UCSD-AML1 (cell line): ENCODE measurements around the gene REEP1.

ENCODE experiments used
- DNase-seq: peaks from one replicate; lab custom pipeline; 2025; ENCODE audit not compliant: unreplicated experiment; lab: John Stamatoyannopoulos, UW

REEP1 gene

DNA sequence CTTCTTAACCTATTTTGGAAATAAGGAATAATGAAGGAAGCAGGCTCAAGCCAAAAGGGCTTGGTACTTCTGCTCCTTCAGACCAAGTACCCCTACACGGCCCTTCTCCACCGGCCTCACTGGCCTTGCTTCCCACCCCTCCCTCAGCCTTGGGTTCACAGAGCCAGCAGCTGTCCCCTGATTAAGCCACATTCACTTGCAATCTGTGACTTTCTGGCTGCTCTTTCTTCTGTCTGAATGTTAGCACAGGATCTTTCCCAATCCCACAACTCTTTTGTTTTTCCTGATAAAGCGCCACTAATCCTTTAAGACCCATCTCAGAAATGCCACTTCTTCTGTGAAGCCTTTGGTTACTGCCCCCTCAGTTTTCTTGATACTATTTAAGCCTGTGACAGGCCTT lies 52.4 kb downstream of the REEP1 start:
- DNase-seq = no peak

DNA sequence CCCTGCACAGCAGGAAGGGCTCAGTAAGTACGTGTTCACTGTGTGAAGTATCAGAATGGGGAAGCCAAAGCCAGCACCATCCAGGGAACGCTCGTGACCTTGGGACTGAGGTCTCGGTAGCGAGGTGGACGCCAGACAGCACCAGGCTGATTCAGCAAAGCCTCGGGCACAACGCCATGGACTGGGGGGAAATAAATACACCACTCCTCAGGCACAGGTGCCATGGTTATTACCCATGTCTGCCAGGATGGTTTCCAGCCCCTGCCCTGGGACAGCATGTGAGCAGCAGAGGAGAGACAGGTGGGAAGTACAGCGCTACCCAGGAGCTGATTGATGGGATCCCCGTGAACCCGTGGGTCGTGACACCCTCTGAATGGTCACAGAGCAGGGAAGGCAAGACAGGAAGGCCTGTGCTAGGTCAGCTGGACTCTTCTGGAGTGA lies 53.0 kb downstream of the REEP1 start:
- no peak for DNase-seq

DNA sequence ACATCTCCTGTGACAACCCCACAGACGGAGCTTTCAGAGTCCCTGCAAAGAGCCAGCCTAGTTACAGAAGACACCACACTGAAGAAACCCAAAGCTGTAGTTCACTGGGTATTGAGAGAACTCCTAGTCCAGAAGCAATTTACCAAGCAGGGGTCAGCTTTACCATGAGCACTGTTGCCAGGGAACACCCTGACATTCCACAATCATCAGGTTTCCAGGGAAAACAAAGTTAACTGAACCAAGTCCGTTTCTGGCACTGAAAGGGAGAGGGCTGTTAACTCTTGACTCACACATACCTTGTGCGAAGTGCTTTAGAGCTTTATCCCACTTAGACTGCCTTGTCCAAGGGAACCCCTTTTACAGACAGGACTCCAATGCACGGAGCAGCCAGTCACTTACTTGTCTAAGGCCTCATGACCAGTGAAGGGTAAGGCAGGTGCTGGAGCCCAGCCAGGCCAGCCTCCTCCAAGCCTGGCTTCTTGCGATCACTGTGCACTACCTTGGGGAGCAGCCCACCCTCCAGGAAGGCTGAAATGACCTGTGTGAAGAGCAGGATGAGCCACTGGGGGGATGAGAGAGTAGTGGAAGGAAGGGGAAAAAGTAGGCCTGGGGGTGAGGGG lies 53.9 kb downstream of the REEP1 start:
- DNase-seq = no peak

DNA sequence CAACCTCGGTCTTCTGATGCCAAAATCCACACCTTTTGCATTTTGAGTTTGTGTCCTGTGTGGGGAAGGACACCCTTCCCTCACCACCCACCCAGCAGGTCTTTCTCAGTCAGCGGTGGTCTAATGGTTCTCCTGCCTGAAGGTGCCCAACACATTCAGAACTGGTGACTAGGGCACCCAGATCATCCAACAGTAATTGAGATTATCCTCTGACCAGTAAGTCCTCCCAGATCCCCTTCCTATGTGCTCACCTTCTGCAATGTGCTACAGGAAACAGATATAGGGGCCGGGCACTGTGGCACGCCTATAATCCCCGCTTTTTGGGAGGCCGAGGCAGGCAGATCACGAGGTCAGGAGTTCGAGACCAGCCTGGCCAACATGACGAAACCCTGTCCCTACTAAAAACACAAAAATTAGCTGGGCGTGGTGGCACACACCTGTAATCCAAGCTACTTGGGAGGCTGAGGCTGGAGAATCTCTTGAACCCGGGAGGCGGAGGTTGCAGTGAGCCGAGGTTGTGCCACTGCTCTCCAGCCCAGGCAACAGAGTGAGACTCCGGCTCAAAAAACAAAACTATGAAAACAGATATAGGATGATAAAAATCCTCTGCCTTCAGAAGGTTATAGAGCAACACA lies 56.2 kb downstream of the REEP1 start:
- DNase-seq = no peak

DNA sequence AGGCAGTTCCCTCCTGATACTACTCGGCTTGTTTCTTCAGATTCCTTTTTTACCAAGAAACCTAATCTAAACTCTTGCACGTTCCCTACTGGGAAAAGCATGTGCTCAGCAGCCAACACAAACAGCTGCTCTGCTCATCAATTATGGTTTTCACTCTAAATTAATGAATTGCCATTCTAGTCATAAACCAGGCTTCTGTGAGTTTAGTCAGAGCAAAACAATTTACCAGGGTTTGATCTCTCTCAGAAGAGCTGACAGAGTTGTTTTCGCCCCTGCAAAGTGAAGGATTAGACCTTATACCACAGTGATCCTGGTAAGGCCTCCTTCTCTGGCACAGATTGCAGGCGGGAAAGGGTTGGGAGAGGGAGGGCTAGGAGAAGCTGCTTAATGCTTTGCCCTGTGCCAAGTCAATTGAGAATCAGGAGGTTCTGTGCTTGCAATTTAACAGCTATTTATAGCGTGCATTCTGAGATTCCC lies 57.2 kb downstream of the REEP1 start:
- no peak for DNase-seq

DNA sequence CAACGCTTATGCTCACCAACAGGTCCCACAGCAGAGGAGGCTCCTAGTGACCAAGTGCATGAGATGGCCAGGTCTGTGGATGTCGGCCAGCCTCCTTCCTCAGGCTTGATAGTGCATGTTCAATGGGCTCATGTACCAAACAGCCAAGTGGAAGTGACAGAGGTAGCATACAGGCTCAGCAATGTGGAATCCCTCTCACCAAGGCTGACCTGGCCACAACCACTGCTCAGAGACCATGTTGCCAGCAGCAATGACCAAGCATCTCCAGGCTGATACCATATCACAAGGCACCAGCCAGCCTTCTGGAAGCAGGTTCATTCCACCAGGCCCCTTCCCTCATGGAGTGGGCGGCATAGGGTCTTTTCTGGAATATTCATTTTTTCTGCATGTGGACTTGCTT lies 61.5 kb downstream of the REEP1 start:
- DNase-seq = no peak

DNA sequence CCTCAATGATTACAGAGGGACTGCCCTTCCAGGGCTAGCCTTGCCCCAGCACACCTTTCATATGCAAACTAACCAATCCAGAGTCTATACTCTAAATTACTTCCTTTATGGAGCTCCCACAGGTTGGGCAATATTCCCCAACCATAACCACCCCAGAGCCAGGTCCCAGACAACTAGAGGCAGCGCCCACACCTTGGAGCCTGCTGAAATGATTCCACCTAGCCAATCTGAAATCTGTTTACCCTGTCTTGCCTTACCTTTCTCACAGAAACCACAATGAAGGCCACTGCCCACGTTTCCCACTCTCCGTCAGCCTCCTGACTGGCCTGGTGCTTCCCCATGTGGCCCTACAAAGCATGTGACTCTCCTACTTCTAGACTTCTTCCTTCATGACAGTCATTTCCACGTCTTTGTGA lies 62.0 kb downstream of the REEP1 start:
- DNase-seq = no peak

DNA sequence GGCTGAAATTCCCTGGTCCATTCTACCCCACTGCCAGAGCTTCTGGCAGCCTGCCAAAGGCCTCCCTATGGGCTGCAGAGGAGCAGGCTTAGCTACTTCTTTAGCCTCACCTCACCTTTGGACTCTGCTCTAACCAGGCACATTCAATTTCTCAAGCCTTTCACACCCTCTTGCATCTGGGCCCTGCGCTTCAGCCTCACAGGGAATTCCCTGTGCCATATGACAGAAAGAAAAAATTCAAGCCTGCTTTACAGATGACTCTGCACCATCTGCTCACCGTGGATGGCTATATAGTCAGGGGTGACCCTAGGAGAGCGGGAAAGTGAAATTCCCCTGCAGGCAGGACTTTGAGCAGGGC lies 62.5 kb downstream of the REEP1 start:
- DNase-seq = no peak

DNA sequence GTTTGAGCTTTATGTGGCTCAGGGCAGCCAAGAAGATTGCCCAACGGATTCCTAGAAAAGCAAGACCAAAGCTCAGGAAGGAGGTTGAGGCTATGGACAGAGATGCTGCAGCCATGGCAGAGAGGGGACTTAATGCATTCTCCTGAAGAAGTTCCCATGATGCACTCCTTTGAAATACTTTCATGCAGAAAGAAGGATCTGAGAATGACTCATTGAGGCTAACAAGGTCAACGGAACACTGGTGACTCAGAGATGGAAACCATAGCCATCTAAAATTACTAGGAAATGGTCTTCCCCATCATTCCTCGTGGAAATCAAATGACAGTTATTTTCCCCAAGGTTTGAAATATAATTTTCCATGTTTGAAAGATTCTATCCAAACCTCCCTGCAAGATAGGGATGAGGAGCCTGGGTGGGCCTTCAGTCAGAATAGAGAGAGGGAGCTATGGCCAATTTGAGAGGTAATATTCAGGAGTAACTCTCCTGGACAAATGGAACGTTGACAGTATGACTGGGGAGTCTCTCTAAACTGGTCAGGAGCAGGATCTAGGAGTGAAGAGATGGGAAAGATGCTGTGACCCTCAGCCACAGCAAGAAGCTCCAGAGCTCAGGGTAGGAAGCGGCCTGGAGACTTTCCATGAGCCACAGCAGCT lies 63.0 kb downstream of the REEP1 start:
- no peak for DNase-seq

DNA sequence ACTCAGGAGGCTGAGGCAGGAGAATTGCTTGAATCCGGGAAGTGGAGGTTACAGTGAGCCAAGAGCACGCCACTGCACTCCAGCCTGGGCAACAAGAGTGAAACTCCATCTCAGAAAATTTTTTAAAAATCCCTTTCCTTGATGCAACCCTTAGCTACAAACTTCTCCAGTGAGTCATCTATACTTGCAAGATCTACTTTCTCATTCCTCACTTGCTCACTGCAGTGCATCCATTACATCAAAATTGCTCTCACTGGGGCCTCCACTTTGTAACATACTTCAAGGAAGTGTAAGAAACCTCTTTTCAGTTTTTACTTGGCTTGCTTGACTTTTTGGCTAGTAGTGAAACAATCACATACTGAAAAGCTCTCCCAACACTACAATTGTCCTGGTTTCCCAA lies 65.3 kb downstream of the REEP1 start:
- no peak for DNase-seq

DNA sequence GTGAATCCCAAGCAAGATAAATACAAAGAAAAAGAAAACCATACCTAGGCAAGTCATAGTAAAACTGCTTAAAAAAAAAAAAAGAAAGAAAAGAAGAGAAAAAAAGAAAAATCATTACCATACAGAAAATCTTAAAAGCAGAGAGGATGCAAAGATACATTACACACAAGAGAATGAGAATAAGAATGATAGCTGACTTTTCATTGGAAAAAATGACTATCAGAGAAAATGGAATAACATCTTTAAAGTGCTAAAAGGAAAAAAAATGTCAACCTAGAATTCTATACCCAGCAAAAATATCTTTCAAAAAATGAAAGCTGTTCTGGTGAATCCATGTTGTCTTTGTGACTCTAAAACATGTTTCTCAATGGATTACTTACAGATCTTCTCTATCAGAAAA lies 66.2 kb downstream of the REEP1 start:
- no peak for DNase-seq

DNA sequence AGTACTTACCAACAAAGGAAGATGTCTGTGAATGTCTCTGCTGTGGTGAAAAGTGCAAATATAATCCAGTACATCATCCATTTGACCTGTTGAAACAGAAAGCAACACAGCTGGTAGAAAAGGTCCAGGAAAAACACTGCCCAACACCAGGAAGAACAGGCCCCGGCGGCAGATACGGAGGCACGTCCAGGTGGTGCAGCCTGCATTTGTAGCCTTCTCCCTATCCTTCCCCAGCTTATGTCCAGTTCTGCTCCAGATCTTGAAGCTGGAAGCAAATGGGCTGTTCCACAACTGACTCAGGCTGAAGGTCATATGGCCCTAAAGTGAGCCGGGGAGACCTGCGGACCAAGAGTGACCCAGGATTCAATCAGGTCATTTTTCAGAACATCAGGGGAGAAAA lies 73.5 kb downstream of the REEP1 start:
- no peak for DNase-seq

DNA sequence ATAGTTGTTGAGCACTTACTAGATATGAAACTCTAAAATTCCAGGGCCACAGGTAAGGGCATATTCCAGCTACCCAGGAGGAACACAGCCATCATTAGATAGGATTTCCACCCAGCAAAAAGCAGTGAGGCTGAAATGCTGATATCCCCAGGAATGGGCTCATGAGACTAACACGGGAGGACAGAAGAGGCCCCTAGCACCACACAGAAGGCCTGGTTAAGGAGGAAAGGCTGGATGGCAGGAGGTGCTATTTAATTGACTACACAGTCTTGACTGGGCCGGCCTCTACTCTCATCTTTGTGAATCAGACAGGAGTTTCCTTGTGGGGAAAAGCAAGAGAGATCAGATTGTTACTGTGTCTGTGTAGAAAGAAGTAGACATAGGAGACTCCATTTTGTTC lies 76.4 kb downstream of the REEP1 start:
- no peak for DNase-seq

DNA sequence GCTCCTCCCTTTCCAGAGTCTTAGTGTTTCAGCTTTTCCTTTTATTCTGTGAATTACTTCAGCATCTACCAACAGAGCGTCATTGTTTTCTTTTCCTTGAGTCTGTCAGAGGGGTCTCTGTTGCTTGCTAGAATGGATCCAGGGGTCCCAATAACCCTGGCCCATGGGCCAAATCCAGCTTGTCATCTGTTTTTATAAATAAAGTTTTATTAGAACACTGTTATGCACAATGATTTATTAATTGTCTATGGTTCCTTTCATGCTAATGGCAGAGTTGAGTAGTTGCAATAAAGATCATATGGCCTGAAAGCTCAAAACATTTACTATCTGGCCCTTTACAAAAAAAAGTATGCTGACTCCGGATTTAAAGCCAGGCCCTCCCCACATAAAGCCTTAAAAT lies 79.3 kb downstream of the REEP1 start:
- DNase-seq = no peak

DNA sequence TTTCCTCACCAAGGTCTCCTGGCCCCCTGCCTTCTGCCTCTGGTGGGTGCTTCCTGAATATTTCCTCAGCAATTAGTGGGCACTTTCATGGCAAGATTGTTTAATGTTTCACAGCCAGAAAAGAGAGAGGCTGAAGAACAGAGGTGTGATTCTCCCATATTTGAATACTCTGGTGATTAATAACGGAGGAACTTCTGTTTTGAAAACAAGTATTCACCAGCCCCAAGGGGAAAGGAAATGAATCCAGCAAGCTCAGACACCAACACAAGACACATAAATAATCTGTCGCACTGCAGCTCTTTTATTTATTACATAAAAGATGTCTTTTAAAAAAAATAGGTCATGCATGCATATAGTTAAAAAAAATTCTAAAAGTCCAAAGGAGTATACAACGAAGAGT lies 80.4 kb downstream of the REEP1 start:
- no peak for DNase-seq

DNA sequence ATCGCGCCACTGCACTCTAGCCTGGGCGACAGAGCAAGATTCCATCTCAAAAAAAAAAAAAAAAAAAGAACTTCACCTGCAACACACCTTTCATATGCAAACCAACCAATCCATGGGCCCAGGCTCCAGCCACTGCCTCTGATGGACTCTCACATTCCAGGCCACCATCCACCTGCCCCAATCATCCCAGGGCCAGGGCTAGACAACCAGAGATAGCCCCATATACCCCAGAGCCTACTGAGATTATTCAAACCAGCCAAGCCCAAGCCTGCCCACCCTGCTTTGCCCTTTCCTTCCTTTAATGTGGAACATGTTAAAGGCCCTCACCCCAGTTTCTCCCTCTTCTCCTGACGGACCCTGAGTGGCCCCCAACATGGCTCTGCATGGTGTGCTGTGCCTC lies 81.1 kb downstream of the REEP1 start:
- DNase-seq = no peak

DNA sequence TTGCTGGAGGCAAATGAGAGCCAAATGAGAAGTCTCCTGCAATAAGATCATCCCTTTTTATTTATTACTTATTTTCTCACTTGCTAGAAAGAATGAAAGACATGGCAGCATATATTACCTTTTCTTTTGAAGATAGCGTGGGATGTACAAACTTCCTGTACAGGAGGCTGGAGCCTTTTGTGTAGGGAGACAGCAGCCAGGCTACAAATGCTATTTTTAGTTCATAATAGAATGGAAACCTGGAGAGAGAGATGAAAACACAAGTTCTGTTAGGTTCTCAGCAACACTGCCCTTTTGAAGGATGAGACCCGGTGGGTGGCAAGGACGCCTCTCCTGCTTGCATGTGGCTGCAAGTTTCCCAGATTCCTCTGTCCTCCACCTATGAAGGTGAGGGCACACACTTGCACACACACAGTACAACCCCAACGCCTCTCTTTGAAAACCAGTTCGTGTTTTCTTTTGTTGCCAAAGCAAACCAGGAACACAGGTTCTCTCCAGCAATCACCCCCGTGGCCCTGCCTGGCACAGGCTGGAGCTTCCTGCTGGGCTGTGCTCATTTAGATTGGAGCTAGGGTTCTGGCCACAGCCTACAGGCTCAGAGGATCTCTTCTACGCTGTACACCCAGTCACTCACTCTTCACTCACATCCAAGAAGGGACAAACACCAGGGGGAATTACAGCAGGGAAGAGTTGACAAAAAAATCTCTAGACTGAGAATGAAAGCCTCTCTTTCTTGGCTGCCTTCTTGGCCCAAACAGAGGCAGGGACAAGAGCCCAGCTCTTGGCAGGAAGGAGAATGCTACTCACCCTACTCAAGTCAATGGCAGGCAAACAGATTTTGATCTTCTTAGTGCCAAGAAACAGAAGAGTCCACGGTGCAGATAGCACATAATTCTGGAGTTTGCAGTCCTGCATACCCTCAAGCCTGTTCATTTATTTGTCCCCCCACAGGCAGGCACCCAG lies 82.6 kb downstream of the REEP1 start:
- DNase-seq = no peak

DNA sequence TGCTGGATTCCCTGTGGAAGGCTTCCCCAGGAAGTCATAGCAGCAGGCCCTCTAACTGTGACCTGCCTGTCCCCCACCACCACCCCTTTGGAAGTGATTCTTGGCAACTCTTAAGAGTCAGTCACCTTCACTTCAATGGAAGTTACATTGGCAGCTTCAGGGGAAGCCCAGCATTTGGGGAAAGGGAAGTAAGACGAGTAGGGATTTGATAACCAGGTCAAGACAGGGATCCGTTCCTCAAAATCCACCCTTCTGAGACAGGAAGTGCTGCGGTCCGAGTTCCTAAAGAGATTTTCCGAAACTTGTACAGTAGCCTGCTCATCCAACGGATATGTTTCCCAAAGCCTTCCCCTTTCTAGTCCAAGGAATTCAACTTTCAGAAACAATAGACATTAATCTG lies 84.0 kb downstream of the REEP1 start:
- DNase-seq = no peak

DNA sequence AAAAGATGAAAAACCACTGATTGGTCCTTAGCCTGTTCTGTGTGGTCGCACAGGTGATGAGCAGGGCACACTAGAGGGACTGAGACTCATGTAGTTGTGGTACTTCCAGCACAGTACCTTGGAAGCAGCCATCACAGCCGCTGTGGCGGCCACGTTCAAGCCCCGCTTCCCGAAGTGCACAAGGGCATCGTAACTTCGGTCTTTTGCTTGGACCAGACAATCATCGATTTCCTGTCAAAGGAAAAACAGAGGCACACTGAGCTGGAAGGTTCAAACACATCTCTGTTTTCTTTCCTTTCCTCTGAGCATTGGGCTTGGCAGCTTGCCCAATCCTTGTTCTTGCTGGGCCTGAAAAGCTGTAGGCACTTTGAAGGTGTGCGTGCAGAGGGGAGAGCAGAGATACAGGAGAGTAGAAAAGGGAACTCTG lies 85.6 kb downstream of the REEP1 start:
- DNase-seq = no peak

DNA sequence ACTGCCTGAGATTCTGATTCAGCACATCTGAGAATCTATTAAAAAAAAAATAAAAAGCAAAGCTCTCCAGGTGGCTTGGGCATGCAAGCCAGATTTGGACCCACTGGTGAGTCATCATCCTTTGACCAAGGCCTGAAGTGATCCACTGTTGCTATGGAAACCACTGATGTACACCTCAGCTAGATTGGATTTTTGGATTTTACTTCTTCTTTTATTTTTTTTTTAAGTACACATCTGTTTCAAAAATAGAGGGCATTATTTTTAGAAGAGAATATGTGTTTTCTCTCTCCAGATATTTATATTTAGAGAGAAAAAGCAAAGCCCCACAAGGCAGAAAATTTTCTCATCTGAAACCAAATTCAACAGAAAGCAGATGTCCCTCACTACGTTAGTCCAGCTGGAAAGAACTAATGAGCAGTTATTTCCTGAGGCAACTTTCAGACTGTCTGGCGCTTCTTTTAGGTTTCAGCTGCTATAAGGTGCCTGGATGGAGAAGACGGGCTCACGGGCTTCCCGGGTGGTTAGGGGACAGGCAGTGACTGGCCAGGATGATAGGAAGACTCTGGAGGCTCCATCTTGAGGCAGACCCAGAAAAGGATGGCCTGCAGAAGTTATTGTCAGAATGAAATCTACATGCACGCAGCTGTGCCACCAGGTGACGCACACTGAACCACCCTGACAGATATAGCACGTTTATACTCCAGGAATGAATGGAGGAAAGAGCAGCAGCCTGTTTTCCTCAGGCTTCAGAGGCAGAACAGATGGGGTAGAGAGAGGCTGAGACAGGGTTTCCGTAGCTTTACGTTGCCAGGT lies 87.6 kb downstream of the REEP1 start:
- no peak for DNase-seq

DNA sequence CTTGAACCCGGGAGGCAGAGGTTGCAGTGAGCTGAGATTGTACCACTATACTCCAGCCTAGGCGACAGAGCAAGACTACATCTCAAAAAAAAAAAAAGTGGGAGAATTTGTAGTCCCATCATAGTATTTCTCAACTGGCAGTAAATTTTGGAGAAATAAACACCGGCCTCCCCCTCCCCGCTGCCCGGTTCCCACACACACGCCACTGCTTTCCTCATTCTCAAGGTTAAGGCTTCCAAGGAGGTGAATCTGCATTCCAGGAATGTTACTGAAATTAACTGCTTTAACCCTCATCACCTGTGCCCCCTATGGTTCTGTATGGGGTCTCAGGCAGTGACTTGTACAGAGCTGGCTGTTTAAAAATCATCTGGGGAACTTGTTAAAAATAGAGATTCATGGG lies 88.2 kb downstream of the REEP1 start:
- DNase-seq = no peak
